Left ventricle myocardium inferior (tissue), 1 donor: ENCODE data around the gene GIPC3. TPM values are rescaled to one million over a fixed set of nuclear protein-coding genes. Genes with fewer than 3 reads are reported as not detected.
"Not testable (repeated sequence)": the region's sequence is repeated elsewhere in the genome, so short reads cannot be mapped to it uniquely, and the experiment has no call there.

Source experiments
- DNase-seq: peaks from one replicate; pipeline ENCODE4 v3.0.0-alpha.2; 2020
- H3K27ac ChIP-seq: fragments of 200-600 bp; replicated peaks from 2 replicates; pipeline ENCODE4 v1.8.0; 2021
- H3K27me3 ChIP-seq: fragments of 200-600 bp; 2 replicates; pipeline ENCODE4 v1.8.0; 2021; ENCODE audit warnings: low read depth
- H3K36me3 ChIP-seq: fragments of 200-600 bp; 2 replicates; pipeline ENCODE4 v1.8.0; 2021
- H3K4me1 ChIP-seq: fragments of 200-600 bp; 2 replicates; pipeline ENCODE4 v1.8.0; 2021
- H3K4me3 ChIP-seq: fragments of 200-600 bp; 2 replicates; pipeline ENCODE4 v1.8.0; 2021; ENCODE audit warnings: mild to moderate bottlenecking, moderate library complexity
- H3K9me3 ChIP-seq: fragments of 200-600 bp; replicated peaks from 2 replicates; pipeline ENCODE4 v1.8.0; 2021
- intact Hi-C: fragments of 100-400 bp; cut with micrococcal nuclease; formaldehyde crosslinking; loops from one replicate; pipeline ENCODE4 v1.11.0; 2022
- total RNA-seq: library from RNA; stranded (reverse); fragmentation: NEBNext Ultra II Directional; extraction: Animal tissue kit (Norgen Biotek cat#: 25700); gene quantifications from one replicate; pipeline ENCODE4 v1.2.1, GENCODE V29; 2021
- TF ChIP-seq, protein P1 (sequence below): fragments of 200-600 bp; IDR thresholded peaks from 2 replicates; pipeline ENCODE4 v1.8.0; 2021; ENCODE audit warnings: antibody characterized with exemption, mild to moderate bottlenecking, borderline replicate concordance
- donor health status: DM: no; HTN: yes; CAD: no; lungs with severe emphysema.

GIPC3 gene
- total RNA-seq, 1 donor from 2014 or later, result 1.6 TPM

DNA sequence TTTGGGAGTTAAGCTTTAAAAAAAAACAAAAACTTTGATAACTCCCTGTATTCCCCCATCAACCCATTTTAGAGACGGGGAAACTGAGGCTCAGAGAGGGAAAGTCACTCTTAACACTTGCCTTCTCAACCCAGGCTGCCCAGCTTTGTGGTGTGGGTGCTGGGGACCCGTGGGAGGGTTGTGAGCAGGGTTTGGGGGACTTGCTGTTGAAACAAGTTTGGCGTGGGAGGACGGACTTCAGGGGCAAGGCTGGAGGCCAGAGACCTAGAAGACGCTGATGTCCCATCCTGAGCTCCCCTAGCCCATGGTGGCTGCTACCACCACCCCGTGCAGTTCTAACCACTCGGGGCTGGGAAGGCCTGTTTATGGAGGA, 42.1 kb downstream of the GIPC3 start:
- DNase-seq, result no peak
- Histone ChIP-seq H3K4me3 (peak overlapping the region; percentile 95), H3K4me1 (peaks cover 29% of the 10 kb centered on the region), H3K9me3 (no peaks in the 10 kb centered on the region), H3K36me3 (peaks cover 19% of the 10 kb centered on the region), H3K27me3 (no peaks in the 10 kb centered on the region), H3K27ac (peak overlapping the region; percentile 99)
- intact Hi-C loops, result no loop called here
- TF ChIP-seq, protein P1, sequence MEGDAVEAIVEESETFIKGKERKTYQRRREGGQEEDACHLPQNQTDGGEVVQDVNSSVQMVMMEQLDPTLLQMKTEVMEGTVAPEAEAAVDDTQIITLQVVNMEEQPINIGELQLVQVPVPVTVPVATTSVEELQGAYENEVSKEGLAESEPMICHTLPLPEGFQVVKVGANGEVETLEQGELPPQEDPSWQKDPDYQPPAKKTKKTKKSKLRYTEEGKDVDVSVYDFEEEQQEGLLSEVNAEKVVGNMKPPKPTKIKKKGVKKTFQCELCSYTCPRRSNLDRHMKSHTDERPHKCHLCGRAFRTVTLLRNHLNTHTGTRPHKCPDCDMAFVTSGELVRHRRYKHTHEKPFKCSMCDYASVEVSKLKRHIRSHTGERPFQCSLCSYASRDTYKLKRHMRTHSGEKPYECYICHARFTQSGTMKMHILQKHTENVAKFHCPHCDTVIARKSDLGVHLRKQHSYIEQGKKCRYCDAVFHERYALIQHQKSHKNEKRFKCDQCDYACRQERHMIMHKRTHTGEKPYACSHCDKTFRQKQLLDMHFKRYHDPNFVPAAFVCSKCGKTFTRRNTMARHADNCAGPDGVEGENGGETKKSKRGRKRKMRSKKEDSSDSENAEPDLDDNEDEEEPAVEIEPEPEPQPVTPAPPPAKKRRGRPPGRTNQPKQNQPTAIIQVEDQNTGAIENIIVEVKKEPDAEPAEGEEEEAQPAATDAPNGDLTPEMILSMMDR, result no peak

DNA sequence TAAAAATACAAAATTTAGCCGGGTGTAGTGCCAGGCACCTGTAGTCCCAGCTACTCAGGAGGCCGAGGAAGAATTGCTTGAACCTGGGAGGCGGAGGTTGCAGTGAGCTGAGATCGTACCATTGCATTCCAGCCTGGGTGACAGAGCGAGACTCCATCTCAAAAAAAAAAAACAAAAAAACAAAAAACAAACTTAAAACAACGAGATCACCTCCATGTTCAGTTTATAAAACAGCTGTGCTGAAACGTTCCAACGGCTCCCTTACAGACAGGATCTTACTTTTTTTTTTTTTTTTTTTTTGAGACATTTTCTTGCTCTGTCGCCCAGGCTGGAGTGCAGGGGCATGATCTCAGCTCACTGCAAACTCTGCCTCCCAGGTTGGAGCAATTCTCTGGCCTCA, 43.5 kb downstream of the GIPC3 start:
- H3K9me3 ChIP-seq, H3K27ac ChIP-seq, H3K27me3 ChIP-seq, H3K4me3 ChIP-seq, intact Hi-C loops, DNase-seq: not testable (repeated sequence)
- Histone ChIP-seq H3K4me1 (peaks cover 29% of the 10 kb centered on the region), H3K36me3 (peaks cover 25% of the 10 kb centered on the region)

DNA sequence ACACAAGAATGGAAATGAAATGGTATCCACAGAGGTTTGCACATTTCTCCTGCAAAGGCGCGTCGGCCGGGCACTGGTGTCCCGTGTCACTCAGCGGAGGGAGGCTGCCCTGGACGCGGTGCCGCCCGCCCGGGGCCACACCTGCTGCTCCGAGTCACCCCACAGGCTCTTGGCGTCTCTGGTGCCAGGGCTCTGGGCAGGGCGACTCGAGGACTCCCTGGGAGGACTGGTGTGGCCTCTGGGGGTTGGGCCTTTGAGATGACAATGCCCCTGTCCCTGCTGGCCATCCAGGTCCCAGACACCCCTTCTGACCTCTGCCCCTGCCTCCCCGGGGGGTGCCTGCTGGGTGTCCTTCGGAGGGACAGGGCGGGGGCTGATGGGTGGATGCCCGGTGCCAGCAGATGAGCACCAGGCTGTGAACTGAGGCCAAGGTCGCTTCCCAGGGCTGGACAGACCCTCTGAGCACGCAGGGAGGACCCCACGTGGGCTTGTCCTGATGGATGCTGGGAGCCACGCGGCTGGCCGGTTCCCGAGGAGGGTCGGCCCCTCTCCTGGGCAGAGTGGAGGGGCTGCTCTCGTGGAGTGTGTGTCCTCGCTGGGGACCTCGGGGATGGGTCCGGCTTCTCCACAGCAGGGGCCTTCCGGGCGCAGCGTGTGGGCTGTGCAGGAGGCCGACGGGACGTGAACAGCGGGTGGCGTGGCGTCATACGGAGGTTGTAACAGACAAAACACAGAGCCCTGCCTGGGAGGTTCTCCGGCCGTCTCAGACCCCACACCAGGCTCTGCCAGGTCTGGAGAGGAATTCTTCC, 46.0 kb downstream of the GIPC3 start:
- intact Hi-C loops, result no loop called here
- H3K36me3 ChIP-seq, result peaks cover 25% of the 10 kb centered on the region
- DNase-seq, result no peak
- no peak overlapping the region for H3K27ac ChIP-seq
- H3K4me1 ChIP-seq, result peaks cover 9% of the 10 kb centered on the region
- no peaks in the 10 kb centered on the region for H3K27me3 ChIP-seq
- TF ChIP-seq, protein P1, result no peak
- H3K4me3 ChIP-seq, result no peak overlapping the region
- H3K9me3 ChIP-seq, result no peaks in the 10 kb centered on the region

DNA sequence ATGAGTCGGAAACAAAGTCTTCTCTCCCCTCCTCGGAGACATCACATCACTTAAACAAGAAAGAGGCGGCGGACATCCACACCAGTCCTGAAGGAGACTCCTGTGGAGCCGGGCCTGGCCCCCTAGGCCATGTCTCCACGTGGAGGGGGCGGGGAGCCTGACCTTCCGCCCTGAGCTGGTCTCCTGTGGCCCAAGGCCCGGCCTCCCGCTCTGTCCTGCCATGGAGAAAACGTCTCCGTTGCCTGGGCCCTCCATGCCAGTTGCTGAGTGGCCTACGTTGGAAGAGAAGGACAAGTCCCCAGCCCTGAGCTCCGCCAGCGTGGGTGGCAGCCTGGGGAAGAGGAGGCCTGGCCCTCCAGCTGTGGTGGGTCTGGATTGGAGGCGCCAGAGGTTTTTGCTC, 46.8 kb downstream of the GIPC3 start:
- TF ChIP-seq, protein P1, result no peak
- no peak for DNase-seq
- intact Hi-C loops, result no loop called here
- Histone ChIP-seq H3K4me1 (peaks cover 5% of the 10 kb centered on the region), H3K27me3 (no peaks in the 10 kb centered on the region), H3K4me3 (no peak overlapping the region), H3K9me3 (no peaks in the 10 kb centered on the region), H3K27ac (no peak overlapping the region), H3K36me3 (peaks cover 34% of the 10 kb centered on the region)

DNA sequence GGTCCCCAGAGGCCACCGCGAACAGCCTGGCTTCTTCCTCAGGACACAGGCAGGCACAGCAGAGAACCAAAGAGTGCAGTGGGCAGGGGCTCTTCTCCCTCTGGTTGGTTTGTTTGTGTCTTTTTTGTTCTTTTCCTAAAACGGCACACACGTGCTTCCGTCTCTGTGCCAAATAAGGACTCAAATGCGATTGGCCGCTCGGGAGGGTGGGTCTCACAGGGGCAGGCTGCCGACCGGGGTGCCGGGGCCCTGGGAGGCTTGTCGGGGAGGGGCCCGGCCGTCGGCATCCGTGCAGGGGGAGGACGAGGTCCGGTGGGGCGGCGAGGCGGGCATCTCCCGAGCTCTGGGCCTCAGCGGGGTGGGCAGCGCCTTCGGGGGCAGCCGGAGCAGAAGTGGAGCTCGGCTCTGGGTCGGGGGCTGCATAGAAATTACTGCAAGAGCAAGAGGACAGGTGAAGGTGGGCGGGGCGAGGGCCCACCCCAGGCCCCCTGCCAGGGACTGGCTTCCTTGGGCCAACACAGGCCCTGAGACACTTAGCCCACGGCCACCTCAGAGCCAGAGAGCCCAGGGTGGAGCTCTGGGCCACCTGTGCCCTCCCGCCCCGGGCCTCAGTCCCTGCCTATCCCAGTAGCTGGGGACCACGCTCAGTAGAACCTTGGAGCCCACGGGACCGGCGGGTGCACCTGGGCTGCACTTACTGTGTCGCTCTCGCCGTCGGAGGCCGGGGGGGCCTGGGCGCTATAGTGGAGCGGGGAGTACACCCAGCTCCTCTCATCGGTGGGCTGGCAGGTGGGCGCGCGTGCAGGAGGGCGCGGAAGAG, 47.7 kb downstream of the GIPC3 start:
- no peaks in the 10 kb centered on the region for H3K9me3 ChIP-seq
- H3K4me1 ChIP-seq, result no peaks in the 10 kb centered on the region
- TF ChIP-seq, protein P1, result no peak
- peaks cover 41% of the 10 kb centered on the region for H3K36me3 ChIP-seq
- intact Hi-C loops, result no loop called here
- H3K27ac ChIP-seq, result no peak overlapping the region
- no peak for DNase-seq
- no peaks in the 10 kb centered on the region for H3K27me3 ChIP-seq
- no peak overlapping the region for H3K4me3 ChIP-seq

DNA sequence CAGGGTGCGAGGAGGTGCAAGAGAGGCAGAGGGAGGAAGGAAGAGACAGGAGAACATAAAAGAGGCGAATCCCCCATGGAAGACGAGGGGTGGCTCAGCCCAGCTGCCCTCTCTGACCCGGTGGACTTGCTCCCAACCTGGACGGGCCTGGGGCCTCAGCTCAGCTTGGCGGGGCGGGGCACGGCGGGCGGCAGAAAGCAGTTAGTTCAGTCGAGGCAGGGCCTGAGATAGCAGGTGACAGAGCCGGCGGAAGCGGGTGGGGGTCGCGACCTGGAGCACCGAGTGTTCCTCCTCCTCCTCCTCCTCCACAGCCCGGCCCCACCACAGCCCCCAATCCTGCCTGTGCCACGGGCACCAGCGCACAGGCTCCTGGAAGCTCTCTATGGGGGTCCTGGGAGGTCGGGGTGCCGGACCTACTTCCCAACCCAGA, 48.3 kb downstream of the GIPC3 start:
- Histone ChIP-seq H3K4me3 (no peak overlapping the region), H3K27me3 (no peaks in the 10 kb centered on the region), H3K9me3 (no peaks in the 10 kb centered on the region), H3K27ac (no peak overlapping the region), H3K36me3 (peaks cover 47% of the 10 kb centered on the region), H3K4me1 (no peaks in the 10 kb centered on the region)
- TF ChIP-seq, protein P1, result no peak
- DNase-seq, result no peak
- intact Hi-C loops, result no loop called here
